ENCODE results near the gene PCDHB1.

- TF ChIP-seq CTCF (conservative IDR thresholded peaks at IDR 0.05; ENCODE audit: low read depth in 2 of 2) (no peak), EZH2 (IDR thresholded peaks at IDR 0.05; ENCODE audit: low read depth, unreplicated experiment) (no peak), POLR2AphosphoS5 (IDR thresholded peaks at IDR 0.05; ENCODE audit: low read depth) (no peak), JUNB (IDR thresholded peaks at IDR 0.05; ENCODE audit: unreplicated experiment) (no peak), REST (IDR thresholded peaks at IDR 0.05; ENCODE audit: unreplicated experiment) (no peak), EZH2phosphoT487 (IDR thresholded peaks at IDR 0.05; ENCODE audit: unreplicated experiment) (no peak), CREB1 (CRISPR knock-in tag; IDR thresholded peaks at IDR 0.05; ENCODE audit: low read depth) (no peak), ZNF331 (CRISPR knock-in tag; IDR thresholded peaks at IDR 0.05; ENCODE audit: low read depth) (no peak), ETS1 (IDR thresholded peaks at IDR 0.05) (no peak), NANOG (IDR thresholded peaks at IDR 0.05; ENCODE audit: borderline replicate concordance) (no peak), ZNF114 (CRISPR knock-in tag; IDR thresholded peaks at IDR 0.05) (no peak)
Measured at GRCh38 chr5:141017943-141018342, 33.2 kb upstream of the PCDHB1 start.
